Putamen (tissue), 1 donor: ENCODE measurements around the gene NEK10.

Experiments
- DNase-seq: peaks from one replicate; pipeline ENCODE4 v3.0.0-alpha.2; 2016; ENCODE audit warnings: low spot score

NEK10 gene

DNA sequence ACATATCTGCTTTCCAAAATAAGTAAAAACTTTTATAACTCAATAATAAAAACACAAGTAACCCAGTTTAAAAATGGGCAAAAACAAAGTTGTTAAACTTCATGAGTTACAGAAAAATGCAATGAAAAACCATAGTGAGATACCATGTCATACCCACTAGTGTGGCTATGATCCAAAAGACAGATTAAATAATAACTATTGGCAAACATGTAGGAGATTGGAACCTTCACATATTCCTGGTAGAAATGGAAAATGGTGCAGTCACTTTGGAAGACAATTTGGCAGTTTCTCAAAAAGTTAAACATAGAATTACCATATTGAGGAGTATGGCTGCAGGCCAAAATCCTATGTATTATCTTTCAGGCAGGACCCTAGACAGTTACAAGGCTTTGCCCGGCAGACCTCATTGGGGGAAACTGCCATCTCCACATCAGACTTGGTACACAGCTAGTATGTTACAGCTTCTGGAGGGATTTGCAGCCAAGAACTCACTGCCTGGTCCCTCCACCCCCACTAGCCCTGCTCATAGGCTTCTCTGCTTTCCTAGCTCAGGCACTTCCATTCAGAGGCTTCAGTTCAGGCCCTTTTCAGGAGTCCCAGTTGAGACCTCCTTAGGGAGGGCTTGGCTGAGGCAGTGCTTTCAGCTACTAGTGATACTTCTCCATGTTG, 147.8 kb downstream of the NEK10 start:
- DNase-seq = no peak

DNA sequence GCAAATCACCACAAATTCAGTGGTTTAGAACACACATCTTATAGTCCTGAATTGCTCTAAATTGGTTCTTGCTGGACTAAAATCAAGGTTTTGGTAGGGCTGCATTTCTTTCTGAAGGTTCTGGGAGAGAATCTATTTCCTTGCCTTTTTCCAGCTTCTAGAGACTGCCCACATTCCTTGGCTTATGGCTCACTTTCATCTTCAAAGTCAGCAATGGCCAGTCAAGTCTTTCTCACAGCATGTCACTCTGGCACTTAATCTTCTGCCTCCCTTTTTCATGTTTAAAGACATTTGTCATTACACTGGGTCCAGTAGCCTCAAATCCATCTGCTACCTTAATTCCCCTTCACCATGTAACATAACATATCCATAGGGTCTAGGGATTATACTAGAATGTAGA, 149.0 kb downstream of the NEK10 start:
- DNase-seq = no peak

DNA sequence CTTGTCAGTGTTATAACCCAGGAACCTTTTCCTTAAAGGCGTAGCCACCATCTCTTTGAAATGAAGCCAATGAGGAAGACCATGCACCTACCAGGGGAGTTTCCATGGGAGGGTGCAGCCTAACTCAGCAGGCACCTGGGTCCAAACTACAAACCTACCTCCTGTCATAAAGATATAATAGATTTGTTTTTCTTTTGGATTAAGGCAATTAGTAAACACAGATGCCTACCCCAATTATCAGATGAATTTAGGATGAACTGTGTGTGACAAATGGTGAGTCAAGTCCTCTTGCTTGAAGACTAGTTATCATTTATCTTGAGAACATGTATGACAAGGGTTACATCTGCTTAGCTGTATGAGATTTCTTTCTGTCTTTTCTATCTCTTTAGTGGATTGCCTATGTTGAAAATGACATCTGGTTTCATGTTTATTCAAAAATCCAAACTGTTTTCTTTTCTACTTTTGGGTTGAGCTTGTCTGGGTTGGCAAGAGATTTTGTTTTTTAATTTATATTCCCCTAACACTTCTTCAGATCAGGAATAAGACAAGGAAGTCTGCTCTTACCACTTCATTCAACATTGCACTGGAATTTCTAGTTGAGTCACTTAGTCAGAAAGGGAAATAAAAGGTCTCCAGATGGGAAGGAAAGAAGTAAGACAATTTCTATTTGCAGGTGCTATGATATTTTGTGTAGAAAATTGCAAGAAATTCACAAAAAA, 149.9 kb downstream of the NEK10 start:
- DNase-seq = no peak

DNA sequence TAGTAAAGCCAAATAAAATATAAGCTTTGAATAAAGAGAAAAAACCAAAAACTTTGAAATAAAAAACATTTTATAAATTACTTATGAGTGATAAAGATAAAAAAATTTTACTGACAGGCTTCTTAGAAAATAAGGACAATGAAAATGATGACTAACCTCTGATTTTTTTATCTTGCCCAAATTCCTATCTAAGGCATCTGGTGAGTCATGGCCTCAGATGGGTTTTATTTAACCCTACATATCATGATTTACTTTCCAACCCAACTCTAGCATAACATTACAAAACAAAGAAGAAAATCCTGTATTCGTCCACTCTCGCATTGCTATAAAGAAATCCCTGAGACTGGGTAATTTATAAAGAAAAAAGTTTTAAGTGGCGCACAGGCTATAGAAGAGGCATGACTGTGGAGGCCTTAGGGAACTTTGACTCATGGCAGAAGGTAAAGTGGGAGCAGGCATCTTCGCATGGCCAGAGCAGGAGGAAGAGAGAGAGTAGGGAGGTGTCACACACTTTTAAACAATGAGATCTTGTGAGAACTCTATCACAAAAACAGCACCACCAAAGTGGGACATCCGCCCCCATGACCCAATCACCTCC, 152.1 kb downstream of the NEK10 start:
- DNase-seq = no peak

DNA sequence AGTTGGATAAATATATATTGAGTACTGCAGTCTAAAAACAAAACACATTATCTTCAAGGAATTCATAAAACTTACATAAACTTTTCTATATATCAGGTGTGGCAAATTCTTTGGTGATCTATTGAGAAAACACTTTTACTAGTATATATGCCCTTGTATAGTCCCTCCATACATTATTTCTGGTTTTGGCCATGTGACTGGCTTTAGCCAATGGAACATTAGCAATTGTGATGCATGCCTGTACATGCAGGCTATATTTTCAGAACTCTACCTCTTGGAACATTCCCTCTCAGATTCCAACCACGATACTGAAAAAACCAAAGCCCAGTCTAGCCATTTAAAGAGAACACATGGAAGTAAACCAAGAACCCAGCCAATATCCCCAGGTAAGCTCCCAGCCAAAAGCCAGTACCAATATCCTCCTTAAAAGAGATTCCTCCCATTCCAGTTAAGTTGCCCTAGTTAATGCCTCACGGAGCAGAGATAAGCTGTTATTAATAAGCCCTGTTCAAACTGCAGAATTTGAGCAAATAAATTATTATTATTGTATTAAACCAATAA, 152.8 kb downstream of the NEK10 start:
- no peak for DNase-seq

DNA sequence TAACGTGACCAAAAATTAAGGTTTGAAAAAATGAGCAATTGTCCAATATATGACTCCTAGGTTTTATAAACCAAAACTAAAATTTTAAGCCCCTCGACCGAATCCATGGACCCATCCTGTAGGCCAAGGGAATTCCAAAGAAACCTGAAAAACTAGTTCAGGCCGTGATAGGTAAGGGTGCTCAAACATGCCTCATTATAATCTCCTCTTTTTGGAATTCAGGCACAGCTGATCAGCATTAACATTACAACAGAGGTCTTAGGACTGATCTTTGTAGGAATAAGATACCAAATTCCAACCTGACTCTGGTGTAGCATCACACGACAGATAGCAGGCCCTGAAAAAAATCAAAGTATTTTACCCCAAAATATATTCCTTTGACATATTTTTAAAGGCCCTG, 155.7 kb downstream of the NEK10 start:
- no peak for DNase-seq

DNA sequence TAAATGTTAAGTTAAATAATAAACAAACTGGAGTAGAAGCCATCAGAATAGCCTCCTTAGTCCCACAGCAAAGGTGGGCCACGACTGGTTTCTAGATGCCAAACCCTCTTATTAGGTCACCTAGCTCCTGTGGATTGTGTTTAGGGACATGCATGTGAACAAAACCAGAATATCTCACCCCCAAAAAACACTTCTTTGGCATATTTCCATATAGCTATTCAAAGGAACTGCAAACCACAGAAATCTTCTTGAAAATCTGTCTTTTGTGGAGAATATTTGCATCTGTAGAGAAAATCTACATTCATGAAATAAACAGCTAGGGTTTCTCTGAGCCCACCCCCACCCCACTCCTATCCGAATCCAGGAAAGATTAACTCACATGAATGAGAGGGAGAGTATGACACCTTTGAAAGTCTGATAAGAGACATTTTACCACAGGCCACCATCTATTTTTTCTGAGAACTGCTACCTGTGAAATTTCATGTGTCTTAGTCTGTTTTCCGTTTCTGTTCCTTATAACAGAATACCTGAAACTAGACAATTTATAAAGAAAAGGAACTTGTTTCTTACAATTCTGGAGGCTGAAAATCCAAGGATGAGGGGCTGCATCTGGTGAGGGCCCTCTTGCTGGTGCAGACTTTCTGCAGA, 159.4 kb downstream of the NEK10 start:
- DNase-seq = no peak

DNA sequence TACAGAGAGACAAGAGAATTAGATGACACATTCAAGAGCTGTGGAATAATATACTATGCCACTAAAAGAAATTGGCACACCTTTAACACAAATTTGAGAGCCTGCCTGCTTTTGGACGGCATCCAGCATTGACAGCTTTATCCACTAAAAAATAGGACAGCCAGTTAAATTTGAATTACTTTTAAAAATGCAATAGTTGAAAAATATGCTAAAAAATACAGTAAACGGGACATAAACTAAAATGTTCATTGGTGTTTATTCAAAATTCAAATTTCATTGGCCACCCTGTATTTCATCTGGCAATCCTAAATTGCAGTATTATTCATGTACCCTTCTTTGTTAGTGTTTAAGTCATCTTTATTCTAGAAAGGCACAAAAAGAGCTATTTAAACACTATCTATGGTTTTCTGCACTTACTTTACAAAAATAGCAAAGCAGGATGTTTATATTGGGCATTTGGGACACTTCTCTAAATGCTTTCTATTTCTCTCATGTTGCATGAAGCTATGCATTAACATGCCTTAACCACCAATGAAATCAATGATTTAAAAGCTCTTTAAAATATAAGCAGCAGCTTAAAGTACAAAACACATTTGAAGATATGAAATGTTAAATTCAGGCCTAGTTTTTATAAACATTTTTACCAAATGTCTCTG, 160.1 kb downstream of the NEK10 start:
- no peak for DNase-seq

DNA sequence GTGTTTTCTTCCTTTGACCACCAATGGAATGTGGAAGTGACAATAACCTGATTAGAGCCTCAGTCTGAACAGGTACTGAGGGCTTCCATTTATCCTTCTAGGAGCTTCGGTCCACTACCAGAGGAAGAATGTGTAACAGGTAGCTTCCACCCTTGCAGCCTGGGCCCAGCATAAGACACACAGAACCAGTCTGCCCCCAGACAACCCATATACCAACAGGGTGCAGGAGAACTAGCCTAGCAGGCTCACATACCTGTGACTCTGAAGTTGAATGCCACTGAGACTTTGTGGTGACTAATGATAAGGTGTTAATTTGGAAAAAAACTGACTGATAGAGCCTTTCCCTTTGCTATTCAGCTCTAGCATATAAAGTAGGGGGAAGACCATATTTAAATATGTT, 166.2 kb downstream of the NEK10 start:
- no peak for DNase-seq

DNA sequence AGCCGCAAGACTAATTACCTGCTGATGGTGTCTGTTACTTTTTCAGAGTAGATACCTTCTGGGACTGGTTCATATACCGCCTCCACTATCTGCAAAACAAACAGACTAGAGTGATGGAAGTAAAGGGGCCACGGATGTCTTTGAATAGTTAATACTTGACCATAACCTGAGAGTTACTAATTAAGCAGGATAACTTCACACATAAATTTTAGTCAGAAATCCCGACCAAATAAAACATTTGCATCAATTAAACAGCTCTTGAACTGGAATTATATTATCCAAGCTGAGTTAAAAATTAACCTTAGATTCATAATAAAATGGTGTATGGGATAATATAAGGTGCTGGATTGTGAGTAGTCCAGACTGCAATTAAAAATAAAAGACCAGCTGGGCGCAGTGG, 167.7 kb downstream of the NEK10 start:
- DNase-seq = no peak

DNA sequence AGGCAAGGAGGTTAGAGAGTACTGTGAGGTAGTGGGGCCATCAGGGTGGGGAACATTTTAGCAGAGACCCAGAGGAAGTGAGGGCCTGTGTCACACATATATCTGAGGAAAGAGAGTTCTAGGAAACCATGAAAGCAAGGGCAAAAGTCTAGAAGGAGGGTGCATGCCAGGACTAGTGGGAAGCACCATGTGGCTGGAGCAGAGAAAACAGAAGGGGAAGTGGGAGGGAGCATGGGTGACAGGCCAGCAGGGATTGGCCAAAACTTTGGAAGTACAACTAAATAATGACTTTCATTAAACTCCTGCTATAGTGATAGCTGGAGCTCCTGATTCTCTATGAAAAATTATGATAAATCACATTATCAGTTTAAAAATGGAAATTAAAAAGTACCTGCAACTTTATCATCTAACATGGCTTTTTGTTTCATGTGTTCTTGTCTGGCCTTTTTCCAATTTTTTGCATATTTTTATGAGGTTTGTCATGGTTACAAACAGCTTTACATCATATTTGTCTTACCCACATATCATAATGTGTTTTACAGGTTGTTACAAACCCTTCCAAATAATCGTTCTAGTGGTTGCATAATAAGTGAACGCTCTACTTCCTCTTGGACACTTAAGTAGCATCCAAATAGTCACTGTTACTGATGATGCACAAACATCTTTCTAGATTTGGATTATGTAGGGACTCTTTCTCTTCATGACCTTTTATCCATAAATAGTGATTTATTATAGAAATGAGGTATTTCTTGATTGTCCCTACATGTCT, 168.3 kb downstream of the NEK10 start:
- no peak for DNase-seq

DNA sequence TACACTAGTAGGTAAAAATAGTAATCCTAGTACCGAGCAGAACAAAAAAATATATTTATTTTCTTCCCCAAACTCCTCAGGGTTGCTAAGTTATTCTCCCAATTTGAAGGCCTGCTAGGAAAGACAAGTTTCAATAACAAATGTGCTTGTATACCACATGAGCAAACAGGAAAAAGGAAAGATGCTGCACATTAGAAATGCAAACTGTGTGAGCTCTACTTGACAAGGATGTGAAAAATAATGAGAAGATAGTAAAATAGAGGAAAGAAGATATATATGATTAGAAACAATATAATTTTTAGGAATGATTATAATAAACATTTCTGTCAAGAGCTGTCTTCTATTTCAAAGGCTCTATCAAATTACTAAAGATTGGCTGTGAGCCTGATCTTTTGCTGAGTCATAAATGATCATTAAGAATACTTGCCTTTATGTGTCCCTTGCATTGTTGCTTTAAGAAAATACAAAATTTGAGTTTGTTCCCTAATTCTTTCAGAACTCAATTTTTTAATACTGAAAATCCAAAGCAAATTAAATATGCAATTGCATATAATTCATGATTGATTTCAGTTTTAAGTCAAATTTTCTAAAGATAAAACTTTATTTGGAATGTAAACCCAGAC, 174.2 kb downstream of the NEK10 start:
- no peak for DNase-seq

DNA sequence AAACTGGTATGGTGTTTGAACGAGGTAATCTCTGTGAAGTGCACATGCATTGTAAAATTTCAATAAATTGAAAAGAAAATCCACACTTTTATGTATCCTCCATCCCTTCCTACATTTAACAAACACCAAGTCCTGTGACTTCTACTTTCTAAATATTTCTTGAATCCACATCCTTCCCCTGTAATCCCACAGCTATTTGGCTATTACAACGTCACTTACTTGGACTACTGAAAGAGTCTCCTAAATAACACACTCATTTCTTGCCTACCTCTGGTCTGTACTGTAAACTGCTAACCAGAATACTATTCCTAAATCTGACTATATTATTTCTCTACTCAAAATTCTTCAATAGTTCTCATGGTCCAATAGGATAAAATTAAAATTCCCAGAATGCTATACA, 176.1 kb downstream of the NEK10 start:
- no peak for DNase-seq

DNA sequence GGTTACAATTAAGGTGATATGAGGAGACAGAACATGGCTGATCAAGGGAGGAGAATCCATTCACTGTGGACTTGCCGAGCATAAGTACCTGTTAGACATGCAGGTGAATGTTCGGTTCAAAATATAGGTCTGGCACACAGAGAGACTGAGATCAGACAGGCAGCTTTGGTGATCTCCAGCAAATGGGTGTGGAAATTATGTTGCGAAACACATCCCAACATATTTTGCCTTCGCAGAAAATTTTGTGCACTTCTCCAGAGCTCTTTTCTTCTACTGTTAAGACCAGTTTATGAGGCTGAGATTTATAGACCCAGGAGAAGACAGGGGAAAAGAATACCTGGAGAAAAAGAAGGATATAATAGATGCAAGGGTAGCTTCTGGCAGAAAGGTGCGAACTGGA, 183.2 kb downstream of the NEK10 start:
- DNase-seq = no peak

DNA sequence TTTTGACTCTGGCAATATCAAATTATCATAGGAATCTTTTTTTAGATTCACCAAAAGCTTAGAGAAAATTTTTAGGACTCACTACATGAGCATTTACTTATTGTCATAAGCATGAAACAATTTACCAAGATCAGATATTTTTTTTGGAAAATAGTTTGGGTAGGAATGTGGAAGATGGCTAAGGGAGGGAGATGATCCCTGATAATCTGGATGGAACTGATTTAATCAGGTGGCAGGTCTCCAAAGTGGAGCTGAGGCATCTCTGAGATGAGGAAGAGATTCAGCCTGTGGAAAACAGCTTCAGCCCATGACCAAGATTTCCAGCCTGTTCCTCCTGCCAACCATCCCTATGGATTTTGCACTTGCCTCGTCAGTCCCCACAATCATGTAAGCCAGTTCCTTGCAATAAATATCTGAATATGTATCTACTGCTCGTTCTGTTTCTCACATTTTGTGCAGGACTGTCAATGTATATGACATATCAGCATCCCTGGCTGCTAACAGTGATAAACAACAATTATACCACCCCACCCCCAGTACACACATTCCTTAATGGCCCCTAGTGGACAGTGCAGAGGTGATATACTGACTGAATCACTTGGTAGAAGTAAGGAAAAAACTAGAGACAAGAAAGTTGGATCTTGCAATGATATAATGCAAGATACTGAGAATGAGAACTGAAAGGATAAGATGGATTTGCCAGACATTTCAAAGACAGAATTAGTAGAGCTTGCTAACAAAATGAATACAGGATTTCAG, 183.8 kb downstream of the NEK10 start:
- DNase-seq = no peak

DNA sequence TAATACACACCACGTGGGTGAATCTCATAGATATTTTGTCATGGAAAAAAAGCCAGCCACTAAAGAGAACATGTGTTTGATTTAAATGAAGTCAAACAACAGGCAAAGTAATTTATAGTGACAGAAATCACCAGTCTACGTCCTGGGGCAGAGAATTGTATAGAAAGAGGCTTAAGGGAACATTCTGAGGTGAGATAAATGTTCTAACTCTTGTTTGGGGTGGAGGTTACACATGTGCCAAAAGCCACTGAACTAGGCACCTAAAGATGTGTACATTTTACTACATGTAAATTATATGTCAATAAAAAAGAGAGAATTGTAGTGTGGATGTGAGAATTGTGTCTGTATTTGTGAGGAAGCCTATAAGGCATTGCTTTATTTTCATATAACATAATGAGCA, 184.9 kb downstream of the NEK10 start:
- DNase-seq = no peak

DNA sequence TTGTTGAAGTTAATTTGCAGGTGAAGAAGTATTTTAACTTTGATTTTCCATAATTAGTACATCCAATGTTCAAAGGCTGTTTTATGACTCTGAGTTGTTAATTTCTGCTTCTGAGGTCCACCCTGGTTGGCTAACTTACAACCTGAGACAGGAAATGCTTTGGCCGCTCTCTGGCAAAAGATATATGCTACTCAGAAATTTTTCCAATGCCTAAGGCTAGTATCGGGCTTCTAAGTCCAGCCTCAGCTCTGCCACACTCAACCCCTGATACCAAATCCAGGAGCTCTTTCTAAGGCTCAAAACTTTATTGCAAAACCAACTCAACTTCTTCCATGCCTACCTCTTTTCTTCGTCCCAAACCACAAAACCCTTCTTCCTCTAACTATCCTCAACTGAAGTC, 192.9 kb downstream of the NEK10 start:
- DNase-seq = no peak

DNA sequence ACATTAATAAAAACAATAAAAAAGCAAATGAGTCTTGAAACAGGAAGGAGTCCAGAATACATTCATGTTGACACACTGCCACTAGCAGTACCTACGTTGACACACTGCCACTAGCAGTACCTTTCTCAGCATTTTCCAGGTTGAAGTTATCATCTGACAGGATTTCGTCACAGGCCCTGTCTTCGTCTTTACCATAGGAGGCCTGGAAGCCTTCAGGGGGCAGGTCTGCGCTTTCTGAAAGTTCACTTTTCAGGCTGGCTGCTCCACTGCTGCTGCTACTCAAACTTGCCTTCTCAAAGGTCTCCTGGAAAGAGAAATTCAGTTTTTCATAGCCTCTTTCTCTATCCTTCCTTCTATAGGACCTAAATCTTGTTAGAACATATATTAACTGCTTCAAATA, 194.7 kb downstream of the NEK10 start:
- no peak for DNase-seq

DNA sequence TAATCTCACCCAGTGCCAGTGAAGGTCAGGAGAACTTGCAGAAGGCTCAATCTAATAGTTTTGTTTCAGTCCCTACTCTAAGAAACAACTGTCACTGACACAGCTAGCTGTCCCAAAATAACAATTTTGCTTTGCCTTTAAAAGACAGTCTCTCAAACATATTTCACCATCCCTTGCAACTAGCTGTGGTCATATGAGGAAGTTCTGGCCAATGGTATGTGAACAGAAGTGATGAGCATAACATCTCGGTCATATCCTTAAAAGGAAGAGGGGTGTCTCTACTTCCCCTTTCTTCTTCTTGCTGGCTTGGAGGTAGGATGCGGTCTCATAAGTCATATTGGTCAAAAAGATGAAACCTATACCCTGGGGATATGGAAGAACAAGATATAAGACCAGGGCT, 198.1 kb downstream of the NEK10 start:
- no peak for DNase-seq

DNA sequence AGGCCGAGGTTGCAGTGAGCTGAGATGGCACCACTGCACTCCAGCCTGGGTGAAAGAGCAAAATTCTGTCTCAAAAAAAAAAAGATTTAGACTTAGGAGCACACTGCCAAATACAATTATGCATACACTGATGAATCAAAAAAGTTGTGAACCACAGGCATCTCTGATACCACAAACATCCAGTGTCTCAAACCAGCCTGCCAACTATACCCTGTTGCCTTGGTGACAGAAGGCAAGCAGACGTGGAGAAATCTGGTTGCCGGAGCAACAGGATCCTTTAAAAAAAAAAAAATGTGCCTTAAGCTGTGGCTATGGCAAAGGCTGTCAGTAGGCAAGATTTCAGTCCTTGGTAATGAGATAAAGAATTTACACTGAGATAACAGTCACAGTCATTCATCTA, 202.3 kb downstream of the NEK10 start:
- DNase-seq = peak; percentile 50
